COR-L47 (cell line): ENCODE measurements around the gene STAC.
"Not testable (repeated sequence)": the region's sequence is repeated elsewhere in the genome, so short reads cannot be mapped to it uniquely, and the experiment has no call there.

Experiments used
- DNase-seq: peaks from one replicate; lab custom pipeline; 2025; lab: John Stamatoyannopoulos, UW

The STAC gene

GRCh38 chr3:36520241-36521006 is 140.1 kb downstream of the STAC start:
- DNase-seq = no peak

DNA sequence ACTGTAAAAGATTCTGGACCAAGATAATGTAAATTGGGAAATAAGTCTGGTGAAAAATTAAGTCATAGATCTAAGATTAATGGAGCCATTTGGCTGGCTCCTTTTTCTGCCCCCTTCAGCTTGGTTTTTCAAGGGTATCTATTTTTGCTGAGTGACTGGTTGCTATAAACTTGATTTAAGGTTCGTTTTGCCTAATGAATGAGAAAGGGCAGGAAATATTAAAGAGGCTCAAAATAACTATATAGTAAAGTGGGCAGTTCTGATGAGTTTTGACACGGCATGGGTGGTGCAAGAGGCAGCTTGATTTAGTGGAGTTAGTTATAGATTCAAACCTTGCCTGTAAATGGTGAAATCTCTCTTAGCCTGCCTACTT is 140.7 kb downstream of the STAC start:
- DNase-seq = no peak

GRCh38 chr3:36524560-36524959 is 144.3 kb downstream of the STAC start:
- no peak for DNase-seq

GRCh38 chr3:36525115-36525801 is 145.0 kb downstream of the STAC start:
- no peak for DNase-seq

DNA sequence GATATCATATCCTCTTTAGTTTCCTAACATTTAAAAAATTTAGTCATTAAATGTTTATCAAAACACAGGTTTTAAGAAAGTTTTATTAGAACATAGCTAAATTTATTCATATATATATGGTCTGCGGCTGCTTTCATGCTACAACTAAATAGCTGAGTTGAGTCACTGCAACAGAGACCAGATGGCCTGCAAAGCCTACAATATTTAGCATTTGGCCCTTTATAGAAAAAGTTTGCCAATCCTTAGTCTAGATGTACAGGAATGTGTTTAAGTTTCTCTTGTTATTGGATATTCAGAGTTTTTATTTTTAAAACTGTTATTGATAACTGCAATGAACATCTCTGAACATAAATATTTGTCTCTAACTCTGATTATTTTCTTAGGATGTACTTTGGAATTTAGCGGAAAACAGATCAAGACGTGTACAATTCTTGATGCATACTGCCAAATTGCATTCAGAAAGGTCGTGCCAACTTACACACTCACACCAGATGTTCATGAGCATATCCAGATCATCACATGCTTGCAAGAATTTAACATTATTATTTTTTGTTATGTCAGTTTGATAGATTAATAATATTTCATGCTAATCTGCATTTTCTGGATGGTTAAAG is 157.9 kb downstream of the STAC start:
- no peak for DNase-seq

DNA sequence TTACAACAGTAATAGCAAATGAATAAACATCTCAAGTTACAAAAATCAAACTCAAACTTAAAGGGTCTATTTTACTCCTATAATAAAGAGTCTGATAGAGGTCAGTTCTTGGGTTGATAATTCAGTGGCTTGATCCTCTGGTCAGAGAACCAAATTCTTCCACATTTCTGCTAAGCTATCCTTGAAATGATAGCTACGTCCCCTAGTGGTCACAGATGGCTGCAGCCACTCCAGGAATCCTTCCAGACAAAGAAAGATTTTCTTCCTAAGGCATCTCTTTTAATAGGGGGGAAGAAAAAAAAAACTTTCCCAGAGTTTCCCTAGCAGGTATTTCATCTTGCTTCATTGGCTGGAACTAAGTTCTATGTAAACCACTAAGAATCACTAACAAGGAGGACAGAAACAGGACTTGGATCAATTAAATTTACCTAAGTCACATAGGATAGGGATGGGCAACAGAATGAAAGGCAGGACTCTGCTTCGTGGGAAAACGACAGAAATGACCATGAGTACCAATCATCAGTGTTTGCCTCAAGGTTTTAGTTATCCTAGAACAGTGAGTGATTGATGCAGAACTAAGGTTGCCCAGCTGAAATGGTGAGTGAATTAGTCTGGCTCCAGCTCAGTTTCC is 160.7 kb downstream of the STAC start:
- peak; percentile 0 for DNase-seq

DNA sequence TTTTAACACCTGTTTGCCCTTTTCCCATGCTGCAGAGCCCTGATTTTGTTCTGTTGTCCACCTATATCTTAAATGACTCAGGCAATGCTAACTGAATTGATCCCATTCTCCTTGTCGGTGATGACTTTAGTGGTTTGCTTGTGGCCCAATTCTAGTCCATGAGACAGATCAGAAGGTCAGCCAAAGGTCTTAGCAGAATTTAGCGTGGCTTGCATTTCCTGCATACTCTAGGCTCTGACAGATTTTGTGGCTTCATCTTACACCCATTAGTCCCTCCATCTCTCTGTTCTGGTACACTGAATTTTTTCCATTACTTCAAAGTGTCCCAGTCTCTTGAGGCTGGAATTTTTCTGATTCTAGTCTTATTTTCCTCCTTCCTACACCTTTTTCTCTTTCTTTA is 161.9 kb downstream of the STAC start:
- no peak for DNase-seq

- no peak for DNase-seq
These were observed 163.1 kb downstream of the STAC start for GRCh38 chr3:36543276-36543997.

- DNase-seq = no peak
These were observed 165.9 kb downstream of the STAC start for GRCh38 chr3:36546226-36546625.

GRCh38 chr3:36548712-36549111 is 168.4 kb downstream of the STAC start:
- DNase-seq = no peak

- DNase-seq = no peak
These were observed 176.9 kb downstream of the STAC start for GRCh38 chr3:36557021-36557707.

GRCh38 chr3:36557708-36558421 is 177.6 kb downstream of the STAC start:
- no peak for DNase-seq

GRCh38 chr3:36558961-36559360 is 178.7 kb downstream of the STAC start:
- DNase-seq = no peak

DNA sequence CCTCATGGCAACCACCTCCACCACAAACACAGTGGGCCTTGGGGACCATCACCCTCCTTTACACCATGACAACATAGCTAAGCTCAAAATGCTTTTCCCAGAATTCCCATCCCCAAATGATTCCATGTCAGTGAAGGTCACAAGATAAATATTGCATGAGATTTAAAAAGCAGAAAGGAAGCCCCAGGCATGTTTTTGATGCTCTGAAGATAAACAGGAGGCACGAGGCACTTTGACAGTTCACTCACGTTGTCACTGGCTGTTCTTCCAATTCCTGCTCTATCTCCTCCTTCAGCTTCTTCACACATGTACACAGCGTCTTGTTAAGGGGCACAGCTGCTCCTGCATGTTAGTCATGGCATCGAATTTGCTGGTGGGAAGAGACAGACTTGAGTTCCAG is 180.4 kb downstream of the STAC start:
- no peak for DNase-seq

DNA sequence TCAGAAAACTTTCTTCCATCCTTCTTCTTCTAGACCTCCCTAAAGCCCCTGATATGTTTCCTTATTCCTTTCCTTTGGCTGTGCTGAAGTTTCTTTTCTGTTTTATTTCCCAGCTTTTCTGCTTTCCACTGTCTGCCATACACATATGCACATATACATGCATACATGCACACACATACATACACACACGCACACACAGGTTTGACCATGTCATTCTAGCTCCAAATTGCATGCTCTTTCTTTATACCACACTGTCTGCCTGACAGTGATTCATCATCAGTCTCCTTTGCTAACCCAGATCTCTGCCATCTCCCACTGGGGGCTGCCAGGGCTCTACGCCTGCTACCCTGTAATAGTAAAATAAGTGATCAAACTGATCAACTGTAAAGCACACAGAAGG is 181.3 kb downstream of the STAC start:
- DNase-seq = no peak

- no peak for DNase-seq
These were observed 182.6 kb downstream of the STAC start for GRCh38 chr3:36562945-36563344.

- DNase-seq = no peak
These were observed 194.9 kb downstream of the STAC start for GRCh38 chr3:36575241-36575640.

GRCh38 chr3:36578418-36578817 is 198.1 kb downstream of the STAC start:
- not testable (repeated sequence) for DNase-seq

DNA sequence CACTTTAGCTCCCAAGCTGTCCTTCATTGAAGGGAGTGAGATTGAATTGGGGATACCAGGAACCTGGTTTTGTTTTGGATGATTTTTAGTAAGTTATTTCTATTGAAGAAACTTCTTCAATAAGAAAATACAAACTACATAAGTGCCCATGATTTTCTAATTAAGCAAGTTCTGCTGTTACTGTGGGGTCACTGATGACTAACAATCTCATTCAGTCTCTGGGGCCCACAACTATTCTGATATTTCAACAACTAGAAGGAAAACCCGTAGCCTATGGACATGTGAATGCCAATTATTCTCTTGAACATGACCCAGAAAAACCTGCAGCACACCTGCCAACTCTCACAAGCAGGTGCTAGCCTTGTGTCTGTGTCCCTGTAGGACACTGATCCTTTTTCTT is 199.4 kb downstream of the STAC start:
- DNase-seq = no peak

DNA sequence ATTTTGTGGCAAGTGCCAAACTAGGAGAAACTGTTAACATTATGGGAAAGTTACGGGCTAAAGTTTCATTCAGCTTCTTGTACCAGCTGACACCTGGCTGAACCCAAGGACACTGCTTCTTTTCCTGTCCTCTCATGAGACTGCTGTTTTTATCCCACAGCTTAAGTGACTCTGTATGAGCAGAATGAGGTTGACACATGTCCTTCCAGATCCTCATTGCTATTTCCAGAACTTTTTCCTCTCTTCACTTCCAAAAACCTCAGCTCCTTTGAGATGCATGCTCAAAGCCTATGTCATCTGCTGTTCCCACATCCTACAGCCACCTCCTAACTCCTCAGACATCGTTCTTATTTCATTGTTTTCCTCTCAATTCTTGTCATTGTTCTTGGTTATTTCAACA is 200.4 kb downstream of the STAC start:
- no peak for DNase-seq

DNA sequence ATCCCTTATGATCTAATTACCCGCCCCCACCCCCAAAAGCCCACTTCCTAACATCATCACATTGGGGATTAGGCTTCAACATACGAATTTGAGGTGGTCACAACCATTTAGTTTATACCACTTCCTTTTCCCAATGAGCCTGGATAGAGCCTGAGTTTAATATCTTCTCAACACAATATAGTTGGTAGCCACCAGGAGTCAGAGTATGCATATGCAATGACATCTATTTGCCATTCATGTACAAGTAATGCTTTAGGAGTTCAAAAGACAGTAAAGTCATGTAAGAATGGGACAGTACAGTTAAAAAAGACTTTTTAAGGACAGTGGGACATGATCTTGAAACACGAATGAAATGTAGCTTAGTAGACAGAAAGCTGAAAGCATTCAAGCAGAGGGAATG is 211.7 kb downstream of the STAC start:
- no peak for DNase-seq
